HG02588 (cell line): Measurements from ENCODE around the gene ACYP1.
"Not testable (repeated sequence)": the region's sequence is repeated elsewhere in the genome, so short reads cannot be mapped to it uniquely, and the experiment has no call there.

Source experiments
- ATAC-seq: cut with Tn5 transposase; IDR thresholded peaks from one replicate; pipeline ENCODE4 v1.9.1; 2021; ENCODE audit warnings: mild to moderate bottlenecking, moderate library complexity; ENCODE audit not compliant: unreplicated experiment

ACYP1 gene

DNA sequence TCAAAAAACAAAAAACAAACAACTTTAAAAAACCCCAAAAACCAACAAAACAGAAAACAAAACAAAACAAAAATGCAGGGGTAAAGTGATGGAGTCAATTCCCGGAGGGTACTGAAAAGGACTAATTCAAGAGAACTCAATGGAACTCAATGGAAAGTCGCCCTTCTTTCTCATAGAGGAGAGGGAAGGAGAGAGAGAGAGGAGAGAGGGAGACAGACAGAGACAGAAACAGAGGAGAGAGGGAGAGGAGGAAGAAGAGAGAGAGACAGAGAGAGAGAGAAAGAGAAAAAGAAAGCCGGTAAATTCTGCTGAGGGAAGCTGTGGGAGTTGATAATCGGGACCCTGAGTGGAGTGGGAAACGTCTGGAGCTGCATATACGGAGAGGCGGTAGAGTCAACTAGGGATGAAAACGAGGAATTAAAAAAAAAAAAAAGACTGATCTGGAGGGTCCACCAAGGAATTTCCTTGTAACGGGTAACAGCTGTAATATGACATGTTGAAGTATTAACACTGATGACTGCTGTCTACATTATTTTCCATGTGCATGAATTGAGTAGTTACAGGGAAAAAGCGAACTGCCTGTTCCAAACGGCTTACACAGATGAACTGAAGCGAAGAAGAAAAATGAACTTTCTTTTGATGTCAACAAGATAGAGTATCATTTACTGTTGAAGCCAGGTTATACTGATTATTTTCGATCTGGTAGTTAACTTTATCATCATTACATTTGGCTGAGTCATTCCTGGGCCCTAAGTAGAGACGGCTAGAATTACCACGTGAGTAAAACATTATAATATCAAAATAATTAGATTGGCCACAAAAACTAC, 4.7 kb upstream of the ACYP1 start:
- no peak for ATAC-seq

DNA sequence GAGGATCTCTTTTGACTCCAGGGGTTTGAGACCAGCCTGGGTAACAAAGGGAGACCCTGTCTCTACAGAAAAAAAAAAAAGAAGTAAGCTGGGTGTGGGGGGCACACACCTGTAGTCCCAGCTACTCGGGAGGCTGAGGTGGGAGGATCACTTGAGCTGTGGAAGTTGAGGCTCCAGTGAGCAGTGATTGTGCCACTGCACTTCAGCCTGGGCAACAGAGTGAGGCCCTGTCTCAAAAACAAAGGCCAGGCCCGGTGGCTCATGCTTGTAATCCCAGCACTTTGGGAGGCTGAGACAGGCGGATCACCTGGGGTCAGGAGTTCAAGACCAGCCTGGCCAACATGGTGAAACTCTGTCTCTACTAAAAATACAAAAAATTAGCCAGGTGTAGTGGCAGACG, 3.9 kb upstream of the ACYP1 start:
- ATAC-seq, result not testable (repeated sequence)

DNA sequence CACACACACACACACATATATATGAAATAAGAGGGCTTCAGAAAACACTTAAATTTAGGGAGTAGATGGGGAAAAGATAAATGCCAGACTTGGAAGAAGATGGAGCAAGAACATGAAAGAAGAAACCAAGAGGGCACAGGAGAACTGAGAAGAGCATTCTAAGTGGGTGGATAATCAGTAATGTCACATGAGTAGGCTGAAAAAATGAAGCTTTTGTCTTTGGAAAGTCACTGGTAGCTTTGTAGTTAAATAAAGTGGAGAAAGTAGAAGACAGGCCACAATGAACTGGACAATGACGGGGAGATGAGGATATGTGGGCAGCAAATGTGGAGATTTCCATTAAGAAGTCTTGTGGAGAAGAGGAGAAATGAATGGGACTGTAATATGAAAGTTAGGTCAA, 3.4 kb upstream of the ACYP1 start:
- no peak for ATAC-seq

DNA sequence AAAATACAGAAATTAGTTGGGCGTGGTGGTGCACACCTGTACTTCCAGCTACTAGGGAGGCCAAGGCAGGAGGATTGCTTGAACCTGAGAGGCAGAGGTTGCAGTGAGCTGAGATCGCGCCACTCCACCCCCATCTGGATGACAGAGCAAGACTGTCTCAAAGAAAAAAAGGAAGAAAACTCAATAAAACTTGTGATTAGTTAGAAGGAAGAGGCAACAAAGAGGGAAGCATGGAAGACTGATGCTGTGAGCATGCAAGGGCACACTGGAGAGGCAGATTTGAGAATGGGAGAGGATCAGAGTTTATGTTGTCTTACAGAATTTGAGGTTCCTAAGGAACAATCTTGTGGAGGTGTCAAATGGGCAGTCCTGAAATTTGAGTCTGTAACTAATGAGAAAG, 2.9 kb upstream of the ACYP1 start:
- no peak for ATAC-seq

DNA sequence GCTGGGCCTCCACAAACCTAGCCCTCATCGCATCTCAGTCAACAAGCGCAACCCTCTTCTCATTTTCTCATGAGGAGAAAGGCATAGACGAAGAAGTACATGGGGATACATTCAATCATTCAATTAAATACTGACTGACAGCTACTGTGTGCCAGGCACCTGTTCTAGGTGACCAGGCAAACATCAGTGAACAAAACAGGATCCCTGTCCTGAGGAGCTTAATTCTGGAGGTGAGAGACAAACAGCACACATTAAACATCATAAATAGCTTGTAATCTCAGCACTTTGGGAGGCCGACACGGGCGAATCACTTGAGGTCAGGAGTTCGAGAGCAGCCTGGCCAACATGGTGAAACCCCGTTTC, 362 bp upstream of the ACYP1 start:
- ATAC-seq, result no peak

DNA sequence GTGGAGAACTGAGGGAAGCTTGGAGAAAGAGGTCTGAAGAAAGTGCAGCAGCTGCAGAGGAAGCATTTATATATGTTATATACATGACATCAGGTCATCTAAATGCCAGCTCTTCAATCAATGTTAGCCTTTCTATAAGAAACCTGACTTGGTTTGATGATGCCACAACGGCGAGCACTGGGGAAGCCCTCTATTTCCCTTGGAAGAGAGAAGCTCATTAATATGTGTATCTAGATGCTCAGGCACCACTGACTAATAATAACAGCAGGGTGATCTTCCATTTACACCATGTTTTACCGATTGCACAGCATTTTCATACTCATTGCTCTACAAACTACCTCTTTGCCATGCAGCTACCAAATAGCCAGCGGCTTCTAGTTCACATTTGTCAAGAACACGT, 811 bp downstream of the ACYP1 start:
- no peak for ATAC-seq

DNA sequence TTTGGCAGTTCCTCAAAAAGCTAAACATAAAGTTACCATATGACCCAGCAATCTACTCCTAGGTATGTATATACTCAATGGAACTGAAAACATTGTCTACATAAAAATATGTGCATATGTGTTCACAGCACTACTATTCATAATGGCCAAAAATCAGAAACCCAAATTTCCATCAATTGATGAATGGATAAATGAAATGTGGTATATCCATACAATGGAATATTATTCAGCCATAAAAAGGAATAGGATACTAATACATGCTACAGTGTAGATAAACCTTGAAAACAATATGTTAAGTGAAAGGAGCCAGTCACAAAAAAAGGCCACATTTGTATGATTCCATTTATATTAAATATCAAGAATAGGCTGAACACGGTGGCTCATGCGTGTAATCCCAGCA, 3.4 kb downstream of the ACYP1 start:
- ATAC-seq, result no peak

DNA sequence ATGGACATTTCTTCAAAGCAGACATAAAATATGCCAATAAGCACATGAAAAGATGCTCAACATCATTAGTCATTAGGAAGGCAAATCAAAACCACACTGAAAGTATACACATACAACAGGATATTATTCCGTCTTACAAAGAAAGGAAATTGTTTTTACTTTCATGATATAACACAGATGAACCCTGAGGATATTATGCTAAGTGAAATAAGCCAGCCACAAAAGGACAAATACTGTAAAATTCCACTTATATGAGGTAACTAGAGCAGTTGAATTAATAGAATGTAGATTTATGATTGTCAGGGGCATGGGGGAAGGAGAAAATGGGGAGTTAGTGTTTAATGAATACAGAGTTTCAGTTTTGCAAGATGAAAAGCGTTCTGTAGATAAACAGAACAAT, 4.2 kb downstream of the ACYP1 start:
- no peak for ATAC-seq

DNA sequence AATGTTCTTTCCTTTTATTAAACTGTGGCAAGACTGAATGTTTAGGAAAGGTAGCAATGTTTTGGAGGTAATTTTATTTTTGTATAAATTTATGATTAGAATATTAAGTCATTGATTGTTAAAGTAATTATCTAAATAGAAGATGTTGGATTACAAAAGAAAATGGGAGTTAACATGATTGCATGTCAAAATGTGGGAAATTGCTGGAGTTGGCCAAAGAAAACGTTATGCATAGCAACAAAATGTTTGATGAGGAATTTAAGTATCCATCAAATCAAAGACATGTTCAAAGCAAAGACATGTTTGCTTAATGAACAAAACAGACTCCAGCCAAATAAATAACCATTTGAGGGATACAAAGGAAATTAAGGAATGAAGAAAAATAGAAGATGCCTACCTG, 9.4 kb downstream of the ACYP1 start:
- ATAC-seq, result no peak

DNA sequence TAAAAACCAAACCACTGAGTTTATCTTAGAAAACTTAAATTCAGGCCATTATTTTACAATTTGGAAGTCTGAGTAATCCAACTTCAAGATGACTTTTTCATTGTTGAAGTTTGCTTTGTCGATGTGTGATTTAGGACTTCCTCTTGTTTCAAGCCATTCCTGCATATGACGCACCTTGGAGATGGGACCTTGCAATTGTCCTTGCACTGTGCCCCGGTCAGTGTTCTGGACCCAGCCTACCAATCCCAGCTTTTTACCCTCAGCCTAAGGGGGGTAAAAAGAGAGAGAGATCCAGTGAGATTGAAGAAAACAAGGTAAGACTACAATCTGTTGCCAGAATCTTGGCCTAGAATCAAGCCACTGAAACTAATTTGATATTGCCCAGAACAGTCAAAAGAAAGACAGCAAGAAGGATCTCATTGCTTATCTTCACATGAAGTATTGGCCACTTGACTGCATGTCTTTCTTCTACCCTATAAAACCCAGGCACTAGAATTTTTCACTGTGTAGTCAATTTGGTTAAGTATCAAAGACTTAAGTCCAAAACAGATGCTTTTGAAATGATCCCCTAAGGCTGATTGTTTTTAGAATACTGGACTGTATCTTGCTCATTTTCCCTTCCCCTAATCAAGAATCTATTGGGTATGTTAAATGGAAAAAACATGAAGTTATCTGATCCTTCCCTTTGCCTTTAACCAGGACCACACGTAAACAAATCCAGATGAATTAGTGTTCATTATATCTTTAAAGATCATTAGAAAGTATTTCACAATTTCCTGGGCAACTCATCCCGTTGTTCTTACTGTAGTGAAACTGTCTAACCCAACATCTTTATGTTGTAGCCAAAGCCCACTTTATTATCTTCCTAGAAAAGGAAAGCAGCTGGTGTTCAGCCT, 10.2 kb downstream of the ACYP1 start:
- no peak for ATAC-seq

DNA sequence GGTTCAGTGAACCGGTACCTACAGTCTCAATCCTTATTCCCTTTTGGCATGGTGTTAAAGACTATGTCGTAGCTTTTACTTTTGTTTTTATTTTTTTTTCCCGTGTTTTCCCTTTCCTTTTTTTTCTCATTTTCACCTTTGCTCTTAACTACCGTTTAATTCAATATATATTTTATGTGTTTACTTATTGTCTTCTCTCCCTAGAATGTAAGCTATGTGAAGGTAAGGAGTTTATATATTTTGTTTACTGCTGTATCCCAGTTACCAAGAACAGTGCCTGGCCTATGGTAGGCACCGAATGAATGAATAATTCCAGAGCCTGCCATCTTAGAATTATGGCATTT, 12.3 kb downstream of the ACYP1 start:
- no peak for ATAC-seq

DNA sequence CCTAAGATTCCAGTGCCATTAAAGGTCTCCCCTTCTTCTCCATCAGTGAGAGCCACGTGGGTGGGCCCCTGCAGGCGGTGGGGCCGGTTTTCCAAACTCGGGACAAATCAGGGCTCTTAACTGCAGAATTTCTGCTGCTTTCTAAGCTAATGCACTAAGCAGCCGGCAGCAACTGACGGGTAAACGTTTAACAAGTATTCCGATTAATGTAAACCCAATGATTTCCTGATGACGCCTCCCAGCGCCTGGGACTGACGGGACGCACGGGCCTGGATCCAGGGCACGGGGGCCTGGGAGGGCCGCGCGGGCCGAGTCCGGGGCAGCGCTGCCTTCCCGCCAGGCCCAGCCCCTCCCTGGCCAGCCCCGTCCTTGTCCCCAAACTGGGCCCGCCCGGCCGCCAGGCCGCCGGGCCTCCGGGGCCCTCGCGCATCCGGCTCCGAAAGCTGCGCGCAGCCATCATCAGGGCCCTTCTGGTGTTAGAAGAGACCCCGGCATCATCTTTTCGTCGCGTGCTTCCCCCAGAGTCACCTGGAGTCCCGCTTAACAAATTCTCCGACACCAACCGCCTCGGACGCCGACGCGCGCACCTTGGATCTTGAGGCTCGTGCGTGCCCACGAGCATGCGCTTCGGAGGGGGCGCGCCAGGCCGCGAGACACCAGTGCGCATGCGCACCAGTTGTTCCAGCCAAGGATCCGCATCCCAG, 12.8 kb downstream of the ACYP1 start, which contains the start of gene MLH3:
Gene MLH3, minus strand, starts transcription at position 616 of the 704 bp plus-strand sequence. CDS start 1,812 bp downstream, outside the sequence.
- ATAC-seq, result peak; percentile 71

DNA sequence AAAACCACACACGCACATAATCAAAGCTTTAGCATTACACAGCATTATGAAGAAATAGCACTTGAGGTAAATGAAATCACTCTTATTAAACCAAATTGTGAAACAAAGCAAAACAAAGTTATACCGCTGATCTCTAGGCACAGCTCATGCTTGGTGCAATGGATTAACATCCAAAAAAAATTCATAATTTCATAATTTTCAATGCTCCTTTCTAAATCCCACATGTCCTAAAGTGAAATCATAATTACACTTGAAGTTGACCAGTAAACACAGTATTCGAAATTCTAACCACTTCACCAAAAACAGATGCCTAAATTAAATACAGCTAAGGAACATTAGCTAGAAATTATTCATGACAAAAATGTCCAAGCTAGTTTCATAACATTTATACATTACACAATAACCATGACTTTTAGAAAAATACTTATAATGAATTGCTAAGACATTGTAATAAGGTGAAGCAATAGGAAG, 14.1 kb downstream of the ACYP1 start:
- ATAC-seq, result no peak

DNA sequence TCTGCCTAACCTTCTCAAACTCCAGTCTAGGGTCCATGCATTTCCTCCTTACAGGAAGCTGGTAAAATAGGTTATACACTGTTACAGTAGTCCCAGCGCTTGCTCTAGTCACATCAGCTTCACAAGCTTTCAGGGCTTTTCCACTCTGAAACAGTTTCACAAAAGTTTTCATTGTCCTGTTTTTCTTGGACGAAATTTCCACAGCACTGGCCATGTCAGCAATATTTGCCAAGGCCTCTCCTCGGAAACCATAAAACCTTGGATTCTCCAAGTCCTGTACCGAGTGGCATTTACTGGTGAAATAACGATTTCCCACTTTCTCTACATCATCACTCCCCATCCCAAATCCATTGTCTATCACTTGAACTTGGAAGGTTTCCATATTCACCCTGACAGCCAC, 14.7 kb downstream of the ACYP1 start:
- ATAC-seq, result no peak

DNA sequence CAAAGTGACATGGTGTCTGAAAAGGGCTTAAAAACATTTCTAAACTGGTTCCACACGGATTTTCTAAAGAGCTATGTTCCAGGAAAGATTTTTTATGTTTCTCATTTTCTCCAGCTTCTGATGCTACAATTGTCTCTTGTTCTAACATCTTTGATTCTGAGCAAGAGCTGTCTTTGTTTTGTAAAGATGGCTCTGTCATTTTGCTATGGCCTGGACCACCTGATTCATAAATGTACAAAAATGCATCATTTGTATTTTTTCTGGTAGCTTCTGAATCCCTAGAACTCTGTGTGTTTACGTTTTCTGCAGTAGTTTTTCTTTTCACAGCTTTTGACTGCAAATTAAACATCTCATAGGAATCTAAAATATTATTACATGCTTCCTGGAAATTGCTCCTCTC, 15.7 kb downstream of the ACYP1 start:
- ATAC-seq, result no peak

DNA sequence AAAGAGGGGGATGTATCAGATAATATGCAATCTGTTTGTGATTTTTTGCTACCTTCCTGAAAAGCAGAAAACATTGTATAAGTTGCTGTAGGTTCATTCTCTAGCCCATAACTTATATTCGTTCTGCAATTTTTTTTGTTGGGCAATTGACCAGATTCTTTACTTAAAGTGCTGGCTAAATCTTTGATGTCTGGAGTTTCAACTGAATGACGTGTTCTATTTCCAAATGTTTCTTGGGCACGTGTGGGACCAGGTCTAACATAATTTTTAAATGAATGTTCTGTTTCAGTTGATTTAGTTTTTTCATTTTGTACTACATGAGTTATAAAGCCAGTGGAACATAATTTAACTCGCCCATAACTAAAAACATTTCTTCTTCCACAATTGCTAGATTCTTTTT, 16.3 kb downstream of the ACYP1 start:
- ATAC-seq, result no peak

DNA sequence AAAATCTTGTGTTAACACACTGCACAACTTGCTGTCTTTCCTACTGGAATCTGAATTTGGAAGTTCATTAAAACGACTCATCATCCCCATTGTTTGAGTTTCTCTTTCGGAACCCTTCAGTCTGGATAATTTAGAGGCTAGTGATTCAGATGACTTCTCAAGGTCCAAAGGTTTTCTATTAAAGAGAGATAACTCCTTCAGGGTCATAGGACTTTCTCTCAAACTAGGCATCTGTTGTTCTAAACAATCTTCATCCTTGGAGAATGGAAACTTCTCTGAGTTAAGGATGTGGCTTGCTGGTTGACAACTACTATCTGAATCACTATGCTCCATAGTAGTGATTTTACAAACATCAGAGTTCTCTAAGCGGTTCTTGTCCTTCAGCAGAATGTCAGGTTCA, 16.9 kb downstream of the ACYP1 start:
- no peak for ATAC-seq

DNA sequence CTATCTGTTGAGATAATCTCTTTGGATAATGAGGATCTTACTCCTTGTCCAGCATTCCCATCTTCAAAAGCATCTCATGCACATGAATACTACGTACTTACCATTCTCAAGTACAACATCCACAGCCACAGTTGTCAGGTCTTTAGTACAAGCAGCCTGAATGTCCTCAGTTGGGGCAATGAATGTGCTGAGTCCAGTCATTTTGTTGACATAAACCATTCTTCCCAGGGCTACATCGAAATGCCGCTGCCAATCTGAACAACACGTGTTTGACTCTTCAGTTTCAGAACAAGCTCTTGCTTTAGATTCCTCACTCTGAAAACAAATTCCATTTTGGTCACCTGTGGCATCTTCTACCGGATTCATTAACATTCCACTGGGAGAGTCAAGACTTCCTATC, 17.5 kb downstream of the ACYP1 start:
- ATAC-seq, result no peak

DNA sequence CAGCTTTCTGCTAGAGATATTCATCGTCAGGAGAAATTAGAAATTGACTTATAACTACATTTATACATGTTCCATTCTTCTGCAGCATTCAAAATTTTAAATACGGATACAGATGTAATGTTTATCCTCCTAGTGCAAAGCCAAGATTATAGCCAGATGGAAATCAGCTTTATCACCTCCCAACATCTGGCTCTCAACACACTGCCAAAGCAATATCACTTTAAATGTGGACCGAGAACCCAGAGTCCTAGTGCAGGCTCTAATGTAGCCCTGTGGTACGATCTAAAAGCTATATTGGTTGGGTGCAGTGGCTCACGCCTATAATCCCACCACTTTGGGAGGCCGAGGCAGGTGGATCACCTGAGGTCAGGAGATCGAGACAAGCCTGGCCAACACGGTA, 19.1 kb downstream of the ACYP1 start:
- ATAC-seq, result no peak

DNA sequence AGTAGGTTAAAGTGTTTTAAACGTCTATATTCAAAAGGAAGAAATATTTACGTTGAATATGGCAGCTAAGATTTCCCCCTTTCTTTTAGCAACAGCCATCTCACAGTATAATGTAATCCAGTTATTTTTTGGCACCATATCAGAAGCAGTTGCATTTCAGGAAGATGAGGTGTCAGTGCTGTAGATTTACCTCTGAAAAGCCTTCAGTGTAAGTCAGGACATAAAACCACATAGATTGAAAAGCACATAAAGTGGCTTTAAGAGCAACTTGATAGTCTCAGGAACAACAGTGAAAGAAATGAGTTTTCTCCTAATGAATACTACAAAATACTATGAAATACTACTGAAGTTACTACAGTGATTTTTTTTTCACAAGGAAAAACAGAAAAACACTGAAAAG, 19.5 kb downstream of the ACYP1 start:
- ATAC-seq, result no peak

DNA sequence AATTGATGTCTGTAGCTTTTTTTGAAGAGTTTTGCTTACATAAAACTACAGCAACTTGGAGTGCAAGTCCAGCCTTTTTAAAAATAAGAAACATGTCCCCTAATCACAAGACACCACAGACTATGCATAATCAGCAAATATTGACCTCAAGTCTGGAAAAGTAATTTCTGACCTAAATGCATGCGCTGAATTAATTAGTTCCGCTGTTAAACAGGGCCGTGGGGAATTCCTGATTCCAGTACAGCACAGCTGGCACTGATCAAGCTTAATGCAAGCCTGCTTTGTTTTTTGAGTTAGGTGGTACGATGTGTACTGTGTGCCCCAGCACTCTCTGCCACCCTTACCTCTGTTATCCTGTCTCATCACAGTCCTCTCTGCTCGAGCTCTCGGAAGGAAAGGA, 21.8 kb downstream of the ACYP1 start:
- ATAC-seq, result no peak

DNA sequence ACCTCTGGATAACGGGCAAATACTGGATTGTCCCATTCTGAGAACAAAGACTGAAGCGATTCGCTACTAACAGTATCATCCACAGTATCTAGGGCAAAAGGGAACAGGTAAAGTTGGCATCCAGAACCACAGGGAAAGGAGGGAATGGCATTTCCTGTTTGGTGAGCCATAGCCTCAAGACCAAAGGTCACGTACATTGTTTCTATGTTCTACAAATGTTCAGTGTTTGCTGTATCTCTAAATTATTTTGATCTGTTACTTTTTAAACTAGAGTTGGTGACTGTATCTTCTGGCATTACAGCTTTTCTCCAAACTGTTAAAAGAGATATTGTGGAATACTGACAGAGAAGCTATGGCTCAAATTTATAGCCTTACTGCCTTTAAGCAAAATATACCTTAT, 22.2 kb downstream of the ACYP1 start:
- ATAC-seq, result no peak
